Measurements from ENCODE around the gene PPP1R3C.

DNA sequence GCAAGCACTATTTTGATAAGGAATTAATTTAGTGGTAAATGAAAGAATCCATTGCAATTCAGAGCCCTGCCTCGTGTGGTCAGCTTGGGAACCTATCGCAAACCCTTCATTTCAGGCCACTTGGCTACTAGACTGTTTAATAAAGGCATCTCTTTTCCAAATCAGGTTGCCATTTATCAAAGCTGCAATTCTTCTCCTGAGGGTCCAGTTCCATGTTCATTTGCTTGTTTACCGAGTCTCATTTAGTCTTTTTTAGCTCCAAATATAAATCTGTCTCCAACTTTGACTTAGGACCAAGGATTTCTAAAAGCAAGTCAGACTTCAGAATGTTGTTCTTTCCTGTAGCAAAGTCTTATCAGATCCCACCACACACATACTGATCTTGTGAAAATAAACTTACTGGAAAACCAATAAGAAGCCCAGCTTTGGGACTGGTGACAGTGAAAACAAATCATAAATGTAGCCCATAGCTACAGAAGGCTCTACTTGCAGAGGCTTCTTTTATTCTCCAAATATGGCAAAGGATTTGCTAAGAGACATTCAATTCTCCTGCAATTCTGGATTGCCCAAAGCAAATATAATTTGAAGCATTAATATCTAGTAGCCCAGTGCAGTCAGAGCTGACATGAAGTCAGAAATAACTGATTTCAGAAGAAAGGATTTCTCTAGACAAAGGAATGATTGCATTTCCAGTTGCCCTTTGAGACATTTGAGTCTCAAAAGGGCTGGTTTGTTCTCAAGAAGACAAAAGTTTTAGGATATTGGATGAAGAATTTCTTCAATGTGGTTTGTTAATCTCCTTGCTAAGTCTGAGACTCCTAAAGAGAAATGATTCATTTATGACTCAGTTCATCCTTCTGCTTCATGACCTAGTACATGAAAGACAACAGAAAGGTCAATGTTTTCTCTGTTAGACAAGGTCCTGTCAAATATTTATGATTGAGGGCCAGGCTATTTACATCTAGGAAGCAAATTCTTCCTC is 28.0 kb downstream of the PPP1R3C start:
- no peak for TF ChIP-seq CTCF (IDR thresholded peaks at IDR 0.05)
- no peak for TF ChIP-seq EP300 (IDR thresholded peaks at IDR 0.05)
- TF ChIP-seq POLR2A (IDR thresholded peaks at IDR 0.05), result no peak

Data from stomach (tissue), 4 donors.